ENCODE data around the gene KIF19. TPM values are rescaled to one million over a fixed set of nuclear protein-coding genes. Genes with fewer than 3 reads are reported as not detected.
A peak's percentile ranks its signal among the peaks of the same experiment; 100 is the strongest.

Gene KIF19
- polyA plus RNA-seq, 2 of the 4 experiments (the other 2 are of a cell fraction): not detected

- no peak for FAIRE-seq
- ChIA-PET POLR2A (no interaction called here), CTCF (interaction anchor here (1.1 to 2.7 kb wide), 4 partner anchors 10 to 213 kb away, joined by 3 to 27 read pairs (median 4); no protein-coding TSS in a partner anchor)
- ATAC-seq: peak; percentile 27 to 28; a peak in 3 of 6 replicates
- H3K4me2 ChIP-seq: no peak overlapping the region
- H3K9me3 ChIP-seq: no peaks in the 10 kb centered on the region
- H3K4me1 ChIP-seq: no peaks in the 10 kb centered on the region
- 71% methylated on average over 12 of the region's 12 CpGs for WGBS (ENCODE audit: missing lambda C conversion rate)
- no peak overlapping the region for H3K27ac ChIP-seq
- H3K4me3 ChIP-seq: no peak overlapping the region
- TF ChIP-seq, protein P1, sequence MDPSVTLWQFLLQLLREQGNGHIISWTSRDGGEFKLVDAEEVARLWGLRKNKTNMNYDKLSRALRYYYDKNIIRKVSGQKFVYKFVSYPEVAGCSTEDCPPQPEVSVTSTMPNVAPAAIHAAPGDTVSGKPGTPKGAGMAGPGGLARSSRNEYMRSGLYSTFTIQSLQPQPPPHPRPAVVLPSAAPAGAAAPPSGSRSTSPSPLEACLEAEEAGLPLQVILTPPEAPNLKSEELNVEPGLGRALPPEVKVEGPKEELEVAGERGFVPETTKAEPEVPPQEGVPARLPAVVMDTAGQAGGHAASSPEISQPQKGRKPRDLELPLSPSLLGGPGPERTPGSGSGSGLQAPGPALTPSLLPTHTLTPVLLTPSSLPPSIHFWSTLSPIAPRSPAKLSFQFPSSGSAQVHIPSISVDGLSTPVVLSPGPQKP (IDR thresholded peaks at IDR 0.05; ENCODE audit: low read depth, low read length): no peak
- no peak for TF ChIP-seq ZSCAN20 (CRISPR knock-in tag; IDR thresholded peaks at IDR 0.05)
- no peak for TF ChIP-seq MAFK (IDR thresholded peaks at IDR 0.05; ENCODE audit: partially characterized antibody)
- TF ChIP-seq JUNB (IDR thresholded peaks at IDR 0.05): no peak
- no peak for TF ChIP-seq KDM1A (IDR thresholded peaks at IDR 0.05; ENCODE audit: low read depth)
- TF ChIP-seq, protein P2, sequence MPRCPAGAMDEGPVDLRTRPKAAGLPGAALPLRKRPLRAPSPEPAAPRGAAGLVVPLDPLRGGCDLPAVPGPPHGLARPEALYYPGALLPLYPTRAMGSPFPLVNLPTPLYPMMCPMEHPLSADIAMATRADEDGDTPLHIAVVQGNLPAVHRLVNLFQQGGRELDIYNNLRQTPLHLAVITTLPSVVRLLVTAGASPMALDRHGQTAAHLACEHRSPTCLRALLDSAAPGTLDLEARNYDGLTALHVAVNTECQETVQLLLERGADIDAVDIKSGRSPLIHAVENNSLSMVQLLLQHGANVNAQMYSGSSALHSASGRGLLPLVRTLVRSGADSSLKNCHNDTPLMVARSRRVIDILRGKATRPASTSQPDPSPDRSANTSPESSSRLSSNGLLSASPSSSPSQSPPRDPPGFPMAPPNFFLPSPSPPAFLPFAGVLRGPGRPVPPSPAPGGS (IDR thresholded peaks at IDR 0.05): no peak
- no peak for TF ChIP-seq CBX8 (IDR thresholded peaks at IDR 0.05)
- TF ChIP-seq, protein P3, sequence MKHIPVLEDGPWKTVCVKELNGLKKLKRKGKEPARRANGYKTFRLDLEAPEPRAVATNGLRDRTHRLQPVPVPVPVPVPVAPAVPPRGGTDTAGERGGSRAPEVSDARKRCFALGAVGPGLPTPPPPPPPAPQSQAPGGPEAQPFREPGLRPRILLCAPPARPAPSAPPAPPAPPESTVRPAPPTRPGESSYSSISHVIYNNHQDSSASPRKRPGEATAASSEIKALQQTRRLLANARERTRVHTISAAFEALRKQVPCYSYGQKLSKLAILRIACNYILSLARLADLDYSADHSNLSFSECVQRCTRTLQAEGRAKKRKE (CRISPR knock-in tag; IDR thresholded peaks at IDR 0.05; ENCODE audit: low read depth): no peak
- TF ChIP-seq SREBF2 (IDR thresholded peaks at IDR 0.05): no peak
- TF ChIP-seq ZC3H11A (IDR thresholded peaks at IDR 0.05): no peak
- TF ChIP-seq, protein P4, sequence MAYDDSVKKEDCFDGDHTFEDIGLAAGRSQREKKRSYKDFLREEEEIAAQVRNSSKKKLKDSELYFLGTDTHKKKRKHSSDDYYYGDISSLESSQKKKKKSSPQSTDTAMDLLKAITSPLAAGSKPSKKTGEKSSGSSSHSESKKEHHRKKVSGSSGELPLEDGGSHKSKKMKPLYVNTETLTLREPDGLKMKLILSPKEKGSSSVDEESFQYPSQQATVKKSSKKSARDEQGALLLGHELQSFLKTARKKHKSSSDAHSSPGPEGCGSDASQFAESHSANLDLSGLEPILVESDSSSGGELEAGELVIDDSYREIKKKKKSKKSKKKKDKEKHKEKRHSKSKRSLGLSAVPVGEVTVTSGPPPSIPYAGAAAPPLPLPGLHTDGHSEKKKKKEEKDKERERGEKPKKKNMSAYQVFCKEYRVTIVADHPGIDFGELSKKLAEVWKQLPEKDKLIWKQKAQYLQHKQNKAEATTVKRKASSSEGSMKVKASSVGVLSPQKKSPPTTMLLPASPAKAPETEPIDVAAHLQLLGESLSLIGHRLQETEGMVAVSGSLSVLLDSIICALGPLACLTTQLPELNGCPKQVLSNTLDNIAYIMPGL (CRISPR knock-in tag; IDR thresholded peaks at IDR 0.05; ENCODE audit: borderline replicate concordance): no peak
- DNase-seq (ENCODE audit: low read depth in 1 of 2, low spot score in 1 of 2): no peak
Measured at GRCh38 chr17:74389084-74389753, 63.2 kb downstream of the KIF19 start.

GRCh38 chr17:74389937-74390679 lies 64.1 kb downstream of the KIF19 start:
- FAIRE-seq (no peak), ATAC-seq (no peak), DNase-seq (ENCODE audit: low read depth in 1 of 2, low spot score in 1 of 2) (no peak)
- POLR2A ChIA-PET: no interaction called here
- peaks cover 4% of the 10 kb centered on the region; the same call in 2 of the 3 replicates for H3K4me1 ChIP-seq
- TF ChIP-seq RFX5 (IDR thresholded peaks at IDR 0.05) (no peak), FOXS1 (CRISPR knock-in tag; IDR thresholded peaks at IDR 0.05) (no peak), E2F6 (IDR thresholded peaks at IDR 0.05; ENCODE audit: borderline replicate concordance, low read depth) (no peak), CEBPB (IDR thresholded peaks at IDR 0.05) (no peak), HEYL (CRISPR knock-in tag; IDR thresholded peaks at IDR 0.05) (no peak), HDAC2 (IDR thresholded peaks at IDR 0.05) (0 out of 2 replicates have a peak, but pooled peaks have one; percentile 16), CBX2 (IDR thresholded peaks at IDR 0.05; ENCODE audit: borderline replicate concordance, low read depth) (no peak), GATA3 (IDR thresholded peaks at IDR 0.05; ENCODE audit: borderline replicate concordance) (no peak)
- no peak overlapping the region for H3K4me2 ChIP-seq
- H3K4me3 ChIP-seq: no peak overlapping the region
- WGBS (ENCODE audit: missing lambda C conversion rate): 35% methylated on average over 2 of the region's 2 CpGs
- H3K27ac ChIP-seq: no peak overlapping the region
- no peaks in the 10 kb centered on the region for H3K9me3 ChIP-seq
- CTCF ChIA-PET: interaction anchor here (1.5 to 11.3 kb wide), 7 partner anchors 10 to 67 kb away, joined by 4 to 127 read pairs (median 27); partner anchors contain the start of gene BTBD17

Measured in A549 (cell line).